Ovary (tissue), 9 donors: Measurements from ENCODE around the gene KLHL2. TPM values are rescaled to one million over a fixed set of nuclear protein-coding genes. Genes with fewer than 3 reads are reported as not detected.

ENCODE experiments used
- DNase-seq, 5 donors: peaks; one replicate each; pipeline ENCODE4 v3.0.0-alpha.2; 2019 to 2020
- H3K27ac ChIP-seq, 2 donors: fragments of 200-600 bp; one replicate each; pipeline versions ENCODE4 v1.5.1 to v1.8.0; 2019 to 2022
- H3K27me3 ChIP-seq: fragments of 200-600 bp; one replicate; pipeline ENCODE4 v1.8.0; 2022
- H3K36me3 ChIP-seq: fragments of 200-600 bp; sonication (generic); one replicate; pipeline ENCODE4 v1.5.1; 2019
- H3K4me1 ChIP-seq: one replicate; pipeline ENCODE4 v1.8.1; 2013; ENCODE audit warnings: mild to moderate bottlenecking, moderate library complexity; ENCODE audit not compliant: insufficient read depth
- H3K4me3 ChIP-seq: fragments of 200-600 bp; sonication (generic); one replicate; pipeline ENCODE4 v1.5.1; 2017
- H3K9me3 ChIP-seq, 2 donors: fragments of 200-600 bp in 1 of 2; sonication (generic) in 1 of 2; one replicate each; pipeline versions ENCODE4 v1.5.1 to v1.8.1; 2013 to 2019; ENCODE audit warnings: mild to moderate bottlenecking in 1 of 2, moderate library complexity in 1 of 2
- CTCF ChIP-seq, 3 donors: fragments of 450-650 bp in 2 of 3; fragments of 200-600 bp in 1 of 3; IDR thresholded peaks; one replicate each; pipeline versions ENCODE4 v1.5.1 to v1.8.0; 2016 to 2022; ENCODE audit warnings: antibody characterized with exemption in 3 of 3, mild to moderate bottlenecking in 1 of 3
- EP300 ChIP-seq: sonication (generic); formaldehyde crosslinking; IDR thresholded peaks from one replicate; pipeline ENCODE4 v1.6.1; 2017; ENCODE audit warnings: antibody characterized with exemption
- POLR2A ChIP-seq: fragments of 450-650 bp; IDR thresholded peaks from one replicate; pipeline ENCODE4 v1.6.1; 2017; ENCODE audit warnings: antibody characterized with exemption, mild to moderate bottlenecking, moderate library complexity
- WGBS, 3 donors: extraction: QIAGEN DNeasy Blood & Tissue Kit in 1 of 3; methylation state at CpG; one replicate each; pipeline versions ENCODE4 v1.1.5 to v1.1.7; 2013 to 2017; 5-methylcytosine and 5-hydroxymethylcytosine counted together
- intact Hi-C, 4 donors: fragments of 100-400 bp; cut with DNase I; formaldehyde crosslinking; loops; one replicate each; pipeline versions ENCODE4 v1.11.0 to v1.15.1; 2022 to 2023
- polyA plus RNA-seq, 2 donors: library from polyadenylated mRNA; stranded (reverse); fragments of 200-250 nt in 1 of 2; fragments of 350-450 nt in 1 of 2; fragmentation: Illumina TruSeq in 1 of 2; extraction: RNeasy Lipid Tissue Mini Kit (QIAGEN cat#74804) in 1 of 2; gene quantifications; one replicate each; pipeline ENCODE4 v1.2.3, GENCODE V29; 2013 to 2014
- total RNA-seq, 7 donors: library from RNA; depleted of rRNA in 2 of 7; stranded (reverse); fragments of >200 nt in 2 of 7; fragmentation: NEBNext Ultra II Directional in 3 of 7; extraction: Animal tissue kit (Norgen Biotek cat#: 25700) in 3 of 7; gene quantifications; one replicate each; pipeline versions ENCODE4 v1.1.0 to v1.2.4, GENCODE V29; 2016 to 2023
- donor health status: DM: no; HTN: no; CAD: no; lungs with moderate emphysema.
- donor health status: DM: no; HTN: no; CAD: no.
- donor health status: Bipolar disorder and iron deficiency.
- donor health status: DM: yes; HTN: yes; CAD: no.
- donor health status: DM: no; HTN: no; CAD: no.
- donor health status: DM: yes; HTN: yes; CAD: no.

Gene KLHL2
- total and polyA plus RNA-seq, 9 donors: 7.2 to 19.3 (median 11.4) TPM

- Histone ChIP-seq H3K27me3 (no peaks in the 10 kb centered on the region), H3K36me3 (no peaks in the 10 kb centered on the region), H3K27ac (no peak overlapping the region), H3K4me1 (no peaks in the 10 kb centered on the region), H3K4me3 (no peak overlapping the region), H3K9me3 (no peaks in the 10 kb centered on the region)
- TF ChIP-seq CTCF (IDR thresholded peaks at IDR 0.05): no peak
- TF ChIP-seq EP300: no peak
- no peak for TF ChIP-seq POLR2A
- intact Hi-C loops: no loop called here
- no peak for DNase-seq
- 77 to 79% (median 77%) methylated on average over 2 of the region's 2 CpGs for WGBS, 3 donors
Measured at GRCh38 chr4:165312506-165312905, 105.1 kb downstream of the KLHL2 start.

GRCh38 chr4:165319030-165319429 is 111.7 kb downstream of the KLHL2 start:
- no peak overlapping the region for H3K27ac ChIP-seq
- TF ChIP-seq POLR2A (no peak), CTCF (IDR thresholded peaks at IDR 0.05) (no peak), EP300 (no peak)
- intact Hi-C loops: no loop called here
- no peaks in the 10 kb centered on the region for H3K4me1 ChIP-seq
- no peaks in the 10 kb centered on the region for H3K9me3 ChIP-seq
- WGBS, 3 donors: 95 to 97% (median 95%) methylated on average over 5 of the region's 5 CpGs
- H3K27me3 ChIP-seq: no peaks in the 10 kb centered on the region
- no peak overlapping the region for H3K4me3 ChIP-seq
- no peak for DNase-seq
- H3K36me3 ChIP-seq: no peaks in the 10 kb centered on the region

GRCh38 chr4:165319509-165319908 is 112.1 kb downstream of the KLHL2 start:
- TF ChIP-seq POLR2A (no peak), CTCF (IDR thresholded peaks at IDR 0.05) (no peak), EP300 (no peak)
- no peak overlapping the region for H3K27ac ChIP-seq
- no peaks in the 10 kb centered on the region for H3K36me3 ChIP-seq
- intact Hi-C loops: no loop called here
- WGBS, 3 donors: 91 to 97% (median 96%) methylated on average over 5 of the region's 5 CpGs
- H3K4me3 ChIP-seq: no peak overlapping the region
- H3K27me3 ChIP-seq: no peaks in the 10 kb centered on the region
- no peaks in the 10 kb centered on the region for H3K9me3 ChIP-seq
- no peaks in the 10 kb centered on the region for H3K4me1 ChIP-seq
- DNase-seq: no peak

- TF ChIP-seq EP300 (no peak), POLR2A (no peak), CTCF (IDR thresholded peaks at IDR 0.05) (no peak)
- Histone ChIP-seq H3K4me1 (peaks cover 3% of the 10 kb centered on the region), H3K27ac (no peak overlapping the region), H3K4me3 (no peak overlapping the region), H3K9me3 (no peaks in the 10 kb centered on the region), H3K36me3 (no peaks in the 10 kb centered on the region), H3K27me3 (no peaks in the 10 kb centered on the region)
- DNase-seq: no peak
- 73 to 83% (median 78%) methylated on average over 7 of the region's 7 CpGs for WGBS, 3 donors
- intact Hi-C loops: loop anchor here in 1 of 4 donors (10.0 kb wide), 1 partner anchor 210 kb away; the partner anchor contains the start of gene TMEM192
Measured at GRCh38 chr4:165324236-165324917, 117.0 kb downstream of the KLHL2 start.
